Ishikawa (cell line): ENCODE data around the gene ARFGAP1.
"Not testable (repeated sequence)": the region's sequence is repeated elsewhere in the genome, so short reads cannot be mapped to it uniquely, and the experiment has no call there.

Experiments
- CEBPB ChIP-seq: IDR thresholded peaks from 2 replicates; pipeline ENCODE4 v1.6.1; 2012
- EGR1 ChIP-seq: IDR thresholded peaks from 2 replicates; pipeline ENCODE4 v1.6.1; 2012
- EP300 ChIP-seq: IDR thresholded peaks from 2 replicates; pipeline ENCODE4 v1.6.1; 2012; ENCODE audit warnings: borderline replicate concordance
- FOXM1 ChIP-seq: IDR thresholded peaks from 2 replicates; pipeline ENCODE4 v1.6.1; 2012; ENCODE audit warnings: low read depth, borderline replicate concordance
- YY1 ChIP-seq: IDR thresholded peaks from 2 replicates; pipeline ENCODE4 v1.6.1; 2012; ENCODE audit warnings: low read depth
- ZBTB7A ChIP-seq: IDR thresholded peaks from 2 replicates; pipeline ENCODE4 v1.6.1; 2012; ENCODE audit warnings: low read depth
- TF ChIP-seq, protein P1 (sequence below): IDR thresholded peaks from 2 replicates; pipeline ENCODE4 v1.6.1; 2012

DNA sequence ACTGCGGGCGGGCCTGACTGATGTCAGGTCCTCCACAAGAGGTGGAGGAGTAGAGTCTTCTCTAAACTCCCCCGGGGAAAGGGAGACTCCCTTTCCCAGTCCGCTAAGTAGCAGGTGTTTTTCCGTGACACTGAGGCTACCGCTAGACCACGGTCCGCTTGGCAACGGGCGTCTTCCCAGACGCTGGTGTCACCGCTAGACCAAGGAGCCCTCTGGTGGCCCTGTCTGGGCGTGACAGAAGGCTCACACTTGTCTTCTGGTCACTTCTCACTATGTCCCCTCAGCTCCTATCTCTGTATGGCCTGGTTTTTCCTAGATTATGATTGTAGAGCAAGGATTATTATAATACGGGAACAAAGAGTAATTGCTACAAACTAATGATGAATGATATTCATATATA is 21.3 kb upstream of the ARFGAP1 start:
- TF ChIP-seq EP300, YY1, CEBPB, EGR1, ZBTB7A, FOXM1: not testable (repeated sequence)
- TF ChIP-seq, protein P1, sequence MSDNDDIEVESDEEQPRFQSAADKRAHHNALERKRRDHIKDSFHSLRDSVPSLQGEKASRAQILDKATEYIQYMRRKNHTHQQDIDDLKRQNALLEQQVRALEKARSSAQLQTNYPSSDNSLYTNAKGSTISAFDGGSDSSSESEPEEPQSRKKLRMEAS = not testable (repeated sequence)
